Measurements from ENCODE around the gene TTBK2. TPM values are rescaled to one million over a fixed set of nuclear protein-coding genes. Genes with fewer than 3 reads are reported as not detected.

The TTBK2 gene
- total RNA-seq, 4 donors from 2014 or later: 7.9 to 78.2 (median 18.2) TPM

DNA sequence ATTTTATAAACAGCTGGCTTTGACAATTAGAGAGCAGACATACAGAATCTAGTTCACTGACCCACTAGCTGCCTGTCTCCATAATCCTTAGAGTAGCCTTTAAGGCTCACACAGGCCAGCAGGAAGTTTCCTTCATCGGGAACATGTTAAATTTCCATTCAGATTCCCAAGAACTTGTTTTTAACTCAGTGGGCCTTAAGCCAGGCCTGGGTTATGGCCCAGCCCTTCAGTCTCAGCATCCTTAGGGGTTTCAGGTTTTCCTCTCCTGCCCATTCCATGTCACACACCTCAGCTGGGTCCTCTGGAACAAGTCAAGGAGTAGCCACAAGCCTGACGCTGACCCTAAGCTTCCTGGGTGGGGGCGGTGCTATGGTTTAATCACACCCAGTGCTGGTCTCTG lies 198.7 kb downstream of the TTBK2 start:
- 80% methylated on average over 3 of the region's 3 CpGs; no CpG with 5 or more reads in 1 of the 2 donors for WGBS, 2 donors (ENCODE audit: low coverage in 1 of 2)
- no peak overlapping the region for H3K4me3 ChIP-seq
- no peak for DNase-seq
- no peak overlapping the region for H3K27ac ChIP-seq
- peaks cover 0 to 39% (median 18%) of the 10 kb centered on the region in 4 donors for H3K36me3 ChIP-seq
- H3K27me3 ChIP-seq: no peaks in the 10 kb centered on the region
- intact Hi-C loops (cut with DNase I; ENCODE audit: low total_unique reads) (loop anchor here (2.0 kb wide), 1 partner anchor 41 kb away; no protein-coding TSS in a partner anchor), in situ Hi-C loops (cut with MboI; ENCODE audit: low pct_ligation_motif_present in 1 of 4, low pct_unique_long_range_greater_than_20kb in 1 of 4, low sequenced_read_pairs in 3 of 4) (loop anchor here in 1 of 4 donors (25.0 kb wide), 1 partner anchor 565 kb away; no protein-coding TSS in a partner anchor)
- H3K4me1 ChIP-seq: no peaks in the 10 kb centered on the region
- TF ChIP-seq EP300 (IDR thresholded peaks at IDR 0.05; ENCODE audit: low read depth) (no peak), POLR2AphosphoS5 (IDR thresholded peaks at IDR 0.05) (no peak), POLR2A (IDR thresholded peaks at IDR 0.05) (no peak)
- TF ChIP-seq, protein P1, sequence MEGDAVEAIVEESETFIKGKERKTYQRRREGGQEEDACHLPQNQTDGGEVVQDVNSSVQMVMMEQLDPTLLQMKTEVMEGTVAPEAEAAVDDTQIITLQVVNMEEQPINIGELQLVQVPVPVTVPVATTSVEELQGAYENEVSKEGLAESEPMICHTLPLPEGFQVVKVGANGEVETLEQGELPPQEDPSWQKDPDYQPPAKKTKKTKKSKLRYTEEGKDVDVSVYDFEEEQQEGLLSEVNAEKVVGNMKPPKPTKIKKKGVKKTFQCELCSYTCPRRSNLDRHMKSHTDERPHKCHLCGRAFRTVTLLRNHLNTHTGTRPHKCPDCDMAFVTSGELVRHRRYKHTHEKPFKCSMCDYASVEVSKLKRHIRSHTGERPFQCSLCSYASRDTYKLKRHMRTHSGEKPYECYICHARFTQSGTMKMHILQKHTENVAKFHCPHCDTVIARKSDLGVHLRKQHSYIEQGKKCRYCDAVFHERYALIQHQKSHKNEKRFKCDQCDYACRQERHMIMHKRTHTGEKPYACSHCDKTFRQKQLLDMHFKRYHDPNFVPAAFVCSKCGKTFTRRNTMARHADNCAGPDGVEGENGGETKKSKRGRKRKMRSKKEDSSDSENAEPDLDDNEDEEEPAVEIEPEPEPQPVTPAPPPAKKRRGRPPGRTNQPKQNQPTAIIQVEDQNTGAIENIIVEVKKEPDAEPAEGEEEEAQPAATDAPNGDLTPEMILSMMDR (IDR thresholded peaks at IDR 0.05): no peak
- no peaks in the 10 kb centered on the region for H3K9me3 ChIP-seq

- intact Hi-C loops (cut with DNase I; ENCODE audit: low total_unique reads): no loop called here
- peaks cover 0 to 33% (median 16%) of the 10 kb centered on the region in 4 donors for H3K36me3 ChIP-seq
- in situ Hi-C loops (cut with MboI; ENCODE audit: low pct_ligation_motif_present in 1 of 4, low pct_unique_long_range_greater_than_20kb in 1 of 4, low sequenced_read_pairs in 3 of 4): loop anchor here in 1 of 4 donors (25.0 kb wide), 1 partner anchor 566 kb away; no protein-coding TSS in a partner anchor
Observed at GRCh38 chr15:42721016-42721415, 199.6 kb downstream of the TTBK2 start.

DNA sequence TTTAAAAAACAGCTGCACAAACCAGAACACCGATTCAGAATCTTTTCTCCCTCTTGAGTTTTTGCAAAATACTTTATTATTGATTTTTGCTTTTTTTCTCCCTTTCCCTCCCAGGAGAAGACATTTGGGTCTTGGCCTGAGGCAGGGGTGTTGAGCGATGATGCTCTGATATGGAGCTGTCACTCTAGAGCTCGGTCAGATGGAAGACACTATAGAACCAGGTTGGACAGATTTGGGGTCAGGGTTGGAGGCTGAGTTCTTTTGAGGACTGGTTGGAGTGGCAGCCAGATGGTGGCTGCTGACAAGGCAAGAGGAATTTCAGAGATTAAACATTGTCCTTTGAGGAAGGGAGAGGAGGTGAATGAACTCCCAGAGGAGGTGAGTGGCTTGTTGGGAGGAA lies 200.5 kb downstream of the TTBK2 start:
- no peak for TF ChIP-seq POLR2AphosphoS5 (IDR thresholded peaks at IDR 0.05)
- no peak for TF ChIP-seq EP300 (IDR thresholded peaks at IDR 0.05; ENCODE audit: low read depth)
- TF ChIP-seq, protein P1 (IDR thresholded peaks at IDR 0.05): no peak
- TF ChIP-seq POLR2A (IDR thresholded peaks at IDR 0.05): no peak
- 91 to 95% methylated on average over 3 of the region's 3 CpGs for WGBS, 2 donors (ENCODE audit: low coverage in 1 of 2)
- Histone ChIP-seq H3K9me3 (no peaks in the 10 kb centered on the region), H3K27ac (no peak overlapping the region), H3K27me3 (no peaks in the 10 kb centered on the region), H3K36me3 (peaks cover 0 to 25% (median 12%) of the 10 kb centered on the region in 4 donors), H3K4me3 (no peak overlapping the region), H3K4me1 (no peaks in the 10 kb centered on the region)
- no peak for DNase-seq
- in situ Hi-C loops (cut with MboI; ENCODE audit: low pct_ligation_motif_present in 1 of 4, low pct_unique_long_range_greater_than_20kb in 1 of 4, low sequenced_read_pairs in 3 of 4) (loop anchor here in 1 of 4 donors (25.0 kb wide), 1 partner anchor 567 kb away; no protein-coding TSS in a partner anchor), intact Hi-C loops (cut with DNase I; ENCODE audit: low total_unique reads) (no loop called here)

More at GRCh38 chr15:42721016-42721415, 199.6 kb downstream of the TTBK2 start:
- H3K27me3 ChIP-seq: no peaks in the 10 kb centered on the region
- WGBS, 2 donors (ENCODE audit: low coverage in 1 of 2): 89 to 94% methylated on average over 2 to 6 of the region's 6 CpGs
- no peak for TF ChIP-seq EP300 (IDR thresholded peaks at IDR 0.05; ENCODE audit: low read depth)
- TF ChIP-seq, protein P1 (IDR thresholded peaks at IDR 0.05): no peak
- TF ChIP-seq POLR2AphosphoS5 (IDR thresholded peaks at IDR 0.05): no peak
- TF ChIP-seq POLR2A (IDR thresholded peaks at IDR 0.05): no peak
- H3K4me3 ChIP-seq: no peak overlapping the region
- no peaks in the 10 kb centered on the region for H3K9me3 ChIP-seq
- H3K4me1 ChIP-seq: no peaks in the 10 kb centered on the region
- H3K27ac ChIP-seq: no peak overlapping the region
- no peak for DNase-seq

DNA sequence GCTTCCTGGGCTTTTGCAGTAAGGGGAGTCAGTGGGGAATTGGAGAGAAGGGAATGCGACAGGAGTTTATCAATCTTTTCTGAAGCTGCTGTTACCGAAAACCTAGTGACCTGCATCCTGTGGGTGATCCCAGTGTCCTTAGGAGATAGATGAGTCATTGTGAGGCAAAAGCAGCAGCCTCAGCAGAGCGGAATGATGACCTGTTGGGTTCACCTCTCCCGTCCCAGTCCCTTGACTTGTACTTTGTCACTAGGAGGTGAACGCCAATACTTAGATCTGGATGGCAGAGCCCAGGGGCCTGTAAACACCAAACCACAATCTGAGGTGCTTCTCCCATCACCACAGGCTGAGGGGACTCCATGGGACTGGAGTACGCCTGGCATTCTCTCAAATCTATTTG lies 201.5 kb downstream of the TTBK2 start:
- in situ Hi-C loops (cut with MboI; ENCODE audit: low pct_ligation_motif_present in 1 of 4, low pct_unique_long_range_greater_than_20kb in 1 of 4, low sequenced_read_pairs in 3 of 4) (loop anchor here in 1 of 4 donors (25.0 kb wide), 1 partner anchor 568 kb away; no protein-coding TSS in a partner anchor), intact Hi-C loops (cut with DNase I; ENCODE audit: low total_unique reads) (no loop called here)
- TF ChIP-seq EP300 (IDR thresholded peaks at IDR 0.05; ENCODE audit: low read depth) (no peak), POLR2AphosphoS5 (IDR thresholded peaks at IDR 0.05) (no peak), POLR2A (IDR thresholded peaks at IDR 0.05) (no peak)
- TF ChIP-seq, protein P1 (IDR thresholded peaks at IDR 0.05): no peak
- no peak overlapping the region for H3K4me3 ChIP-seq
- H3K27ac ChIP-seq: no peak overlapping the region
- DNase-seq: no peak
- H3K36me3 ChIP-seq: peaks cover 0 to 15% (median 7%) of the 10 kb centered on the region in 4 donors
- H3K4me1 ChIP-seq: no peaks in the 10 kb centered on the region
- H3K9me3 ChIP-seq: no peaks in the 10 kb centered on the region
- H3K27me3 ChIP-seq: no peaks in the 10 kb centered on the region
- WGBS, 2 donors (ENCODE audit: low coverage in 1 of 2): 94 to 100% methylated on average over 2 to 6 of the region's 6 CpGs

All from transverse colon (tissue), 4 donors.